Heart left ventricle (tissue), 13 donors: ENCODE results near the gene C11orf98.

Source experiments
- CTCF ChIP-seq, 12 donors: fragments of 200-600 bp; sonication (generic) in 4 of 12; IDR thresholded peaks; one replicate each; pipeline versions ENCODE4 v1.5.0 to v1.8.0; 2018 to 2022; ENCODE audit warnings: antibody characterized with exemption in 12 of 12, mild to moderate bottlenecking in 5 of 12
- POLR2A ChIP-seq, 2 donors: fragments of 450-650 bp; IDR thresholded peaks; one replicate each; pipeline ENCODE4 v1.6.1; 2017; ENCODE audit warnings: antibody characterized with exemption in 2 of 2, mild to moderate bottlenecking in 2 of 2, moderate library complexity in 2 of 2
- donor health status: ischemic (EF 13 %, LVEDD 7.1; RV severe dilation, severe dysfunction).
- donor health status: DM: no; HTN: yes; CAD: no.
- donor health status: DM: no; HTN: no; CAD: no.
- donor health status: ischemic (EF 25% LVEDD 6.9; RV normal size, moderate dysfunction).
- donor health status: ischemic (EF 25% LVEDD 5.7; RV mildly dilated, moderate dysfunction).
- donor health status: ischemic (EF 35%, LVEDD 5.7; RV mildly dilated, moderate dysfunction).
- donor health status: nonischemic (EF 11% LVEDD 7.7; RV severe dilation, severe dysfunction).
- donor health status: DM: yes; HTN: yes; CAD: no.
- donor health status: PGD.
- donor health status: ischemic (EF 29% LVEDD 5.4; RV normal size, mild dysfunction).
- donor health status: nonischemic (EF 23%, LVEDD 6.1; RV moderate dilation, normal function).

- no peak for TF ChIP-seq POLR2A (IDR thresholded peaks at IDR 0.05)
- TF ChIP-seq CTCF (IDR thresholded peaks at IDR 0.05), result no peak
Measured at GRCh38 chr11:62708793-62709192, 43.8 kb upstream of the C11orf98 start.
